ENCODE results near the gene ZC3H4.
"Not testable (repeated sequence)": the region's sequence is repeated elsewhere in the genome, so short reads cannot be mapped to it uniquely, and the experiment has no call there.

Gene ZC3H4

GRCh38 chr19:47109177-47109540 lies 4.4 kb downstream of the ZC3H4 start:
- DNase-seq (ENCODE audit: extremely low read depth in 1 of 2, low read depth in 1 of 2), result no peak

- no peak for DNase-seq (ENCODE audit: extremely low read depth in 1 of 2, low read depth in 1 of 2)
These were observed 5.4 kb downstream of the ZC3H4 start for GRCh38 chr19:47107953-47108746.

DNA sequence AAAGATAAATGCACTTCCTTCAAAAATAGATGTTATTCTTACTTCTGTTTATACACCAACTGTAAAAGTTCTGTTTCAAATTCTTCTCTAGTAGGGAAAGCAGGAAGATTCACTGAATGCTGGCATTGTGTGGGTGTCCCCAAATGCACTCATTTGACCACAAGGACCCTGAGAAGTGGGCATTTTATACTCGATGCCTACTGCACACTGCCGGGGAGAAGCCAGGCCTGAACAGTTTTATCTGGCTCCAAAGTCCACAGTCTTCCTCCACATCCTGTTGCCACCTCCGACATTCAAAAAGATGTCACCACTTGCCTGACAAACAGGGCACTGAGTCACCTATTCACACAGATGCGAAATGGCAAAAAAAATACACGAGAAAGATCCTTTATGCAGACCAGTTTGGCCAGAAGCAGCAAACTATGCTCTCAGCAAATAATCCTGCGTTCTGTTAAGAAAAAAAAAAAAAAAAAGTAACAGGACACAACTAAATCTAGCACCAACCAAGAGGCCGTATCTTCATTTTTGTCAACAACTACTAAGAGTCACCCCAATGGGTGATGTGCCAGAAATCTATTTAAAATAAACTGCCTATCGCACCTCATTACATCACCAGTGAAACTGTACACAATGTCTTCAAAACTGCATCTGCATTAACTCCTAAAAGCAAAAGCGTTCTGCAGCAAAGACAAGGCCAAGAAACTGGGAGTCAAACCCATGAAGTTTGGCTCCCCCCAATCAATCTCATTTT lies 6.2 kb downstream of the ZC3H4 start:
- DNase-seq (ENCODE audit: extremely low read depth in 1 of 2, low read depth in 1 of 2), result peak in 1 of 2 donors; percentile 32

DNA sequence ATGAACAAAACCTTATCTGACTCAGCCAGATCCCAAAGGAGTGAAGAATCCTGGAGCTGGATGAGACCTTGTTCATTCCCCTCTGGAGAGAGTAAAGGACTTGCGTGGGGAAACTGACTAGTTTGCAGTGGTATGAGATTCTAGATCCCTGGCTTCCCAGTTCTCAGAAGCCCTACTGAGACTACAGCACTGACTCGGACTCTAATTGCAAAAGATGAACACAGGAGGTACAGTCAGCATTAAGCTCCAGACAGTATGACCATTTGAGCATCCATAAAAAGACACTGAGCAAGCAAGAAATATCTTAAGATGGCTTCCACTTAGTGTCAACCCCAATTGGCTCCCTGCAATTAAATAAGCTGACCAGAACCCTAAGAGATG lies 6.8 kb downstream of the ZC3H4 start:
- DNase-seq (ENCODE audit: extremely low read depth in 1 of 2, low read depth in 1 of 2), result no peak

DNA sequence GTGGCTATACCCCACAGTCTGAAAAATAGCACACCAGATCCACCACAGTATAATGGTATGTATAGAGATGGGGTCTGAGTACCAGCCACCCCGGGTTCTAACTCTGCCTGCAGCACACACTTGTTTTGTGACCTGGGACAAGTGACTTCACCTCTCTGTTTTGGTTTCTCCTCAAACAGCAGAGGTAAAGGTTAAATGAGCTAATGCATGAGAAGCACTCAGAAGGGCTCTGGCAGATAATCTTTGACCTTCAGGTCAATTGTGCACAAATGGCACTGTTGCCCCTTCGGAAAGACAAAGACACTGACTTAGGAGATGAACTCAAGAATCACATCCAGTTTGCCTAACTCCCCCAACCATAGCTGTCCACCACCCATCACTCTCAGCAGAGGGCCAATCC lies 7.7 kb downstream of the ZC3H4 start:
- no peak for DNase-seq (ENCODE audit: extremely low read depth in 1 of 2, low read depth in 1 of 2)

GRCh38 chr19:47104680-47105079 lies 8.9 kb downstream of the ZC3H4 start:
- no peak for DNase-seq (ENCODE audit: extremely low read depth in 1 of 2, low read depth in 1 of 2)

- no peak for DNase-seq (ENCODE audit: extremely low read depth in 1 of 2, low read depth in 1 of 2)
These were observed 11.1 kb downstream of the ZC3H4 start for GRCh38 chr19:47102346-47103060.

- DNase-seq (ENCODE audit: extremely low read depth in 1 of 2, low read depth in 1 of 2), result not testable (repeated sequence)
These were observed 12.5 kb downstream of the ZC3H4 start for GRCh38 chr19:47101116-47101515.

DNA sequence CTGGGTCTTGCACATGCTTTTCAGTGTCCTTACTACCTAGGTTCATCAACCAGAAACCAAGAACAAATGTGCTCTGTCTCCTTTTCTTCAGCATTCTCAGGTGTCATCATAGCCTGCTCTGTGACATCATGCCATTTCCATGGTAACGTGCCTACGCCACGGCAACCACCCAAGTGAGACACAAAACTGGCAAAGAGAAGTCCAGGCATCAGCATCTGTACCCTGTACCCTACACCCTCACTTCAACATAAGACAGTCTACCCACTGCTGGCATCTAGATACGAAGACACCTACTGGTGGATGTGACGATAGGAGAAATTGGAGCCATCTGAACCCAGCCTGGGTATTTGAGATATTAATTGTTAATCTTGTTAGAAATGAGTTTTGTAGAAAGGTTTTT lies 13.3 kb downstream of the ZC3H4 start:
- no peak for DNase-seq (ENCODE audit: extremely low read depth in 1 of 2, low read depth in 1 of 2)

GRCh38 chr19:47099576-47100050 lies 14.0 kb downstream of the ZC3H4 start:
- DNase-seq (ENCODE audit: extremely low read depth in 1 of 2, low read depth in 1 of 2), result no peak

DNA sequence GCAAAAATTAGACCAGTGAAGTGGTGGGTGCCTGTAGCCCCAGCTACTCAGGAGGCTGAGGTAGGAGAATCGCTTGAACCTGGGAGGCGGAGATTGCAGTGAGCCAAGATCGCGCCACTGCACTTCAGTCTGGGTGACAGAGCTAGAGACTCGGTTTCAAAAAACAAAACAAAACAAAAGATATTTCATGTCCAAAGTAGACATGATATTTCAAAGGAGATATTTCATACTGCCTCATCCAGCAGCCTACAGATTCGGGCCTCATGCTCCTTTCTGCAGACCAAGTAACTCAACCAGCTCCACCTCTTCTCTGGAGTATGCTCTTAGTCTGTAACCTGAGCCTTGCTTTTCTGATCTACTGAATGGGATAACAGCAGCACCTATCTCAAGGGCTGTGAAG lies 15.0 kb downstream of the ZC3H4 start:
- no peak for DNase-seq (ENCODE audit: extremely low read depth in 1 of 2, low read depth in 1 of 2)

- DNase-seq (ENCODE audit: extremely low read depth in 1 of 2, low read depth in 1 of 2), result no peak
These were observed 16.0 kb downstream of the ZC3H4 start for GRCh38 chr19:47097396-47098201.

DNA sequence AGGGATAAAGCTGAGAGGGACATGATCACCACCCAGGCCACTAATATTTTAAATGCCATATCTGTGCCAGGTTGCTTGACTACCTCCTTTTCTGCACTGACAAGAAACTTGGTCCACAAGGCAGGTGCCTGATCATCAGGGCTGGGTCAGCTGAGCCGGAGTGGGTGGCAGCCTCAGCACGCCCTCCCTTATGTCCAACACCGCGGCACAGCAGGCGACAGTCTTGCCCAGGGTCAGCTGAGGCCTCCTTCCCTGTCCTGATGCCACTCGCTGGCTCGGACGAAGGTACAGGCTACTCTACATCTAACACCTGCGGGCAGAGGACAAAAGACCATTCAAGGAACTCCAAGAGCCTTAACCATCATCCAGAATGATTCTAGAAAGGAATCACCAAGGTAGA lies 16.9 kb downstream of the ZC3H4 start:
- DNase-seq (ENCODE audit: extremely low read depth in 1 of 2, low read depth in 1 of 2), result no peak

DNA sequence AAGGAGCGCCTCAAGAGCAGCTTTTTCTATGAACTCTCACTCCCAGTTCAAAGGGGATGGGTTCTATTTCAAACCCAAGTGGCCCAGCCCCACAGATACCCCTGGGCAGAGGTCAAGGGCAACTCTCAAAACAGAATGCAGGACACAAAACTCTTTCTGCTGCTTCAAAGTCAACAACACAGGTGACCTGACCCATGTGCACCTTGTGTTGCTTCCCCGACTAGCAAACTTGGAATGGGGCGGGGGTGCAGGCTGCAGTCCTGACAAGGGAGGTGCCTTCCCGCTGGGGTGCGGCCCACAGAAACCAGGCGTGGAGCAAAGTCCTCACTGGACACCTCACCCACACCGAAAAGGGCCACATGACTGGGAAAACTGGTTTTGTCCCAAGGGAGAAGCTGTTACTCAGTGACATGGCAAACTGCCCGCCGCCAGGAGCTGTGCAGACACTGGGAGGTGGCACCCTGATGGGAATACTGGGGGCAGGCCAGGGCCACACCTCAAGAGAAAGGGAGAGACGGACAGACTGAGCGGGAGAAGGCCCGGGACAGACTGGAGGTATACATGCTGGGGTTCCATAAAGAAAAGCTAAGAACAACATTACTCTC lies 17.4 kb downstream of the ZC3H4 start:
- no peak for DNase-seq (ENCODE audit: extremely low read depth in 1 of 2, low read depth in 1 of 2)

GRCh38 chr19:47095476-47096099 lies 18.0 kb downstream of the ZC3H4 start:
- DNase-seq (ENCODE audit: extremely low read depth in 1 of 2, low read depth in 1 of 2), result no peak

DNA sequence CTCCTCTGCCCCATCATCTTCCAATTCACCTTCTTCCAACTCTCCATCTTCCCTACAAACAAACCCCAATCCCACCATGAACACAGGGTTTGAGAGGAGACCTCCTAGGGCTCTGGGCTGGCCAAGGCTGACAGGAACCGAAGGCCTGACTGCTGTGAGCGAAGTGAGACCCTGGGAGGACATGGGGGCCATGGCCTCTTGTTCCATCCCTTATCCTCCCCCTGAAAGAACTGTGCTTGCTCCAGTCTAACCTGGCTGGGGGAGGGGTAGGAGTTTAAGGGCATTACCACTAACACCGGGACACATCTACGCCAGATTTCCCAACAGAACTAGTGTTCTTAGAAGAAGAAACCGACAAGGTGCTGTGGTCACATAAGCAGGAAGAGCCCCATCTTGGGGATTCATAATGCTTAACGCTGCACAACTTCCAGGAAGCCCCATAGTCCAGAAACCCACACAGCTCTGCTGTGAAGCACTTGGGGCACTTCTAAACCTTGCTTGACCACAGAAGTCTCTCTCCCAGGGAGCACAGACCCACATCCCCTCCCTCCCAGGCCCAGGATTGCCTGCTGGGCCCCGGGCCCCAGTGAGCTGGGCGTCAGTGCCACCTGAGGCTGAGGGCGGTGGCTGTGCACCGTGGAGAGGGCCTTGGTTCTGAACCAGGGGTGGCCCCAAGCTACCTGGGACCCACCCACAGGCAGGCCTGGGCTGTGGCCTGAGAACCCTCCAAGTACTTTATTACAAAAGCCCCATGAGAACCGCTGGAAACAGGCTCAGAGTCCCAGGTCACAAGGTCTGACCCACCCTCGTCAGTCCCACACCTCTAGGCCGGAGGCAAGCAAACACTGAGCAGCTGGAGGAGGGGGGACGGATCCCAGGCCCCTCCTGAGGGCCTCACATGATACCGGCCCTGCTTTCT lies 18.8 kb downstream of the ZC3H4 start:
- DNase-seq (ENCODE audit: extremely low read depth in 1 of 2, low read depth in 1 of 2), result peak; percentile 40 to 65

DNA sequence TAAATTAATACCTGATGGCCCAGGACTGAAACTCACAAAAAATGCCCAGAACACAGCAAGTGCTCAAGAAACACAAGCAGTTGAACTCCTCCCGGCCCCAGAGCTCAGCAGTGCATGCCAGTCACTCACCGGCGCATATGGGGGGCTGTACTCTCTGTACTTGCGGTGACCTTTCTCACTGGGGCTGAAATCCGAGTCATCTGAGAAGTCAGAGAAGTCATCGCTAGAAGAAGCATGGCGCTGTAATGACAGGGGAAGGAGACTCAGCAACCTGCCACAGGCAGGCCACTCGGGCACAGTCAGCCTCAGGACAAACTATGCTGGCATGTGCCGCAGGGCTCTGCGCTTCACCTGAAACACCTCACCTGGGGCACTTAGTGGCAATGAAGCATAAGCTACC lies 19.7 kb downstream of the ZC3H4 start:
- peak; percentile 43 to 69 for DNase-seq (ENCODE audit: extremely low read depth in 1 of 2, low read depth in 1 of 2)

DNA sequence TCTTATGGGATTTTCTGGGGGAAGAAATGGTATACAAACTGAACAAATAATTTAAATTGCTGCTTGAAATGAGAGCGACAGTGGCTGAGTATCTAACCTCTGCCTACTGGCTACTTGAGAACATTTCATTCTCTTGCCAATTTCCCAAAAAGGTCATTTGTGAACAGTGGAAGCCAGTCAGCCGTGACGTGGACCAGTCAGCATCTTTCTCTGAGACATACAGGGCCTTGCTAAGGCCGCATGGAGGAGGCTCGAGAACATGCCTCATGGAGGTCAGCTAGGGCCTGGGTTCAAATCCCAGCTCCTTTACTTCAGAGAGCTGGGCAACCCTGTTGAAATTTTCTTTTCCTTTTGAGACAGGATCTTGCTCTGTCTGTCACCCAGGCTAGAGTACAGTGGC lies 20.3 kb downstream of the ZC3H4 start:
- no peak for DNase-seq (ENCODE audit: extremely low read depth in 1 of 2, low read depth in 1 of 2)

DNA sequence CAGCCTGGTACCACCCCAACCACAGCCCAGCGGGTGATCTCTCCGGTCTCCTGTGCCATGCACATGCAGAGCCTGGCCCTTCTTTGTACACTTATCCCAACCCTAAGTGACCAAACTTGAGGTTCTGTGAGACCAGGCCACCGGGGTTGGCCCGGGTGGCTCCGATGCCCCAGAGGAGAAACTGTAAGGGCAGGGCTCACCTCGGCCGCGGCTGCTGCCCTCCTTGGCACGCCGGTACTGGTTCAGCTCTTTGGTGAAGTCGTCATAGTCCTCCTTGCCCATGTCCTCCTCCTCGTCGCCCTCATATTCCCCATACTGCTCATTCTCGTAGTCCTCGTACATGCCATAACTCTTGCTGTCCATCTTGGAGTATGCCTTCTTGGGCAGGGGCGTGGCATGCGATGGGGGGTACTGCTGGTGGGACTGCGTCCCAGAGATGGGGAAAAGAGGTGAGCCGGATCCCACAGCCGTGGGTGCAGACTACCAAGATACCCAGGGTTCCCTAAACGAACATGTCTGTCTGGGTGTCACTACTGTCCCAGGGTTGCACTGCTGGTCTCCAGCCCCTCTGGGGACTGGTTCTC lies 23.7 kb downstream of the ZC3H4 start:
- no peak for DNase-seq (ENCODE audit: extremely low read depth in 1 of 2, low read depth in 1 of 2)

All from stimulated activated CD8-positive, alpha-beta memory T cell treated with anti-CD3 and anti-CD28 coated beads, Interleukin-7, amount 100 ng/mL, for 48 hours (primary cell).